ENCODE results near the gene VPS39. TPM values are rescaled to one million over a fixed set of nuclear protein-coding genes. Genes with fewer than 3 reads are reported as not detected.

VPS39 gene
- total and polyA plus RNA-seq, 9 of the 15 experiments (the other 6 are each of a cell fraction or from before 2014, with no cell fraction given): 3.2 to 37.3 (median 21.8) TPM

GRCh38 chr15:42207674-42208579, at the start of gene VPS39 (continued):
- TF ChIP-seq ID3 (CRISPR knock-in tag; IDR thresholded peaks at IDR 0.05) (no peak), ID3 (tag; IDR thresholded peaks at IDR 0.05) (no peak), HOMEZ (CRISPR knock-in tag; IDR thresholded peaks at IDR 0.05) (no peak), TCF3 (CRISPR knock-in tag; IDR thresholded peaks at IDR 0.05) (no peak), ZNF197 (CRISPR knock-in tag; IDR thresholded peaks at IDR 0.05; ENCODE audit: low read depth) (no peak), DDX20 (tag; IDR thresholded peaks at IDR 0.05; ENCODE audit: low read depth) (no peak), MXD1 (CRISPR knock-in tag; IDR thresholded peaks at IDR 0.05; ENCODE audit: borderline replicate concordance, poor library complexity, severe bottlenecking) (no peak), EP300 (IDR thresholded peaks at IDR 0.05; ENCODE audit: low read length) (0 out of 2 replicates have a peak, but pooled peaks have one; percentile 12), PTBP1 (IDR thresholded peaks at IDR 0.05; ENCODE audit: low read depth, low read length) (no peak), STAG1 (CRISPR knock-in tag; IDR thresholded peaks at IDR 0.05; ENCODE audit: borderline replicate concordance) (no peak; the same call in 1 of the 2 replicates), PML (IDR thresholded peaks at IDR 0.05; ENCODE audit: low read length) (peak; percentile 45), ZNF57 (CRISPR knock-in tag; IDR thresholded peaks at IDR 0.05) (0 out of 2 replicates have a peak, but pooled peaks have one; percentile 36), CHD4 (IDR thresholded peaks at IDR 0.05; ENCODE audit: insufficient read depth, insufficient replicate concordance, low read depth, low read length, poor library complexity, severe bottlenecking) (no peak), TAF7 (tag; IDR thresholded peaks at IDR 0.05) (no peak), RFX7 (CRISPR knock-in tag; IDR thresholded peaks at IDR 0.05) (no peak), GABPB1 (CRISPR knock-in tag; IDR thresholded peaks at IDR 0.05) (peak; percentile 79; the same call in 1 of the 2 replicates), NCOA4 (IDR thresholded peaks at IDR 0.05; ENCODE audit: partially characterized antibody) (no peak), ZNF263 (CRISPR knock-in tag; IDR thresholded peaks at IDR 0.05; ENCODE audit: borderline replicate concordance) (no peak), POU5F1 (IDR thresholded peaks at IDR 0.05; ENCODE audit: borderline replicate concordance, low read depth, low read length, partially characterized antibody) (no peak), GABPA (tag; conservative IDR thresholded peaks at IDR 0.05; ENCODE audit: low read depth) (peak; percentile 94), POLR2AphosphoS5 (IDR thresholded peaks at IDR 0.05; ENCODE audit: control insufficient read depth, insufficient read depth, low read depth, low read length) (peak; percentile 84), ARID1B (IDR thresholded peaks at IDR 0.05) (no peak), HDGF (IDR thresholded peaks at IDR 0.05) (no peak), ZNF311 (CRISPR knock-in tag; IDR thresholded peaks at IDR 0.05) (no peak), FOSL1 (tag; conservative IDR thresholded peaks at IDR 0.05) (no peak)

Data from K562 (cell line).